GM19328 (cell line): Measurements from ENCODE around the gene MDC1.

Source experiments
- ATAC-seq: cut with Tn5 transposase; IDR thresholded peaks from one replicate; pipeline ENCODE4 v1.9.1; 2021; ENCODE audit warnings: mild to moderate bottlenecking, moderate library complexity; ENCODE audit not compliant: unreplicated experiment

Gene MDC1

GRCh38 chr6:30747902-30748769 lies 31.1 kb upstream of the MDC1 start:
- ATAC-seq: no peak

- ATAC-seq: no peak
Observed at GRCh38 chr6:30747300-30747687, 30.2 kb upstream of the MDC1 start.

GRCh38 chr6:30744054-30744805 lies 27.1 kb upstream of the MDC1 start, which contains the start of gene IER3:
IER3 (minus strand) TSS chr6:30744547; CDS start chr6:30744518, 29 bp downstream.
- ATAC-seq: no peak

- peak; percentile 26 for ATAC-seq
Observed at GRCh38 chr6:30743099-30744053, 26.3 kb upstream of the MDC1 start.

GRCh38 chr6:30742316-30743098 lies 25.4 kb upstream of the MDC1 start, which contains the start of gene FLOT1:
FLOT1 (minus strand) TSS chr6:30742687; CDS start chr6:30742189, 498 bp downstream.
- ATAC-seq: peak; percentile 66

GRCh38 chr6:30741789-30742315 lies 24.8 kb upstream of the MDC1 start:
- no peak for ATAC-seq

GRCh38 chr6:30741063-30741779 lies 24.1 kb upstream of the MDC1 start:
- ATAC-seq: no peak

- no peak for ATAC-seq
Observed at GRCh38 chr6:30740540-30740870, 23.4 kb upstream of the MDC1 start.

GRCh38 chr6:30738532-30738931 lies 21.5 kb upstream of the MDC1 start:
- ATAC-seq: no peak

- no peak for ATAC-seq
Observed at GRCh38 chr6:30735668-30736314, 18.7 kb upstream of the MDC1 start.

GRCh38 chr6:30732237-30732943 lies 15.3 kb upstream of the MDC1 start:
- ATAC-seq: no peak

GRCh38 chr6:30730601-30731435 lies 13.7 kb upstream of the MDC1 start:
- ATAC-seq: no peak

- no peak for ATAC-seq
Observed at GRCh38 chr6:30727920-30728553, 11.0 kb upstream of the MDC1 start.

GRCh38 chr6:30726506-30727413 lies 9.7 kb upstream of the MDC1 start:
- no peak for ATAC-seq

- no peak for ATAC-seq
Observed at GRCh38 chr6:30725713-30726505, 8.8 kb upstream of the MDC1 start.
